Measurements from ENCODE around the gene SLC10A6.

DNA sequence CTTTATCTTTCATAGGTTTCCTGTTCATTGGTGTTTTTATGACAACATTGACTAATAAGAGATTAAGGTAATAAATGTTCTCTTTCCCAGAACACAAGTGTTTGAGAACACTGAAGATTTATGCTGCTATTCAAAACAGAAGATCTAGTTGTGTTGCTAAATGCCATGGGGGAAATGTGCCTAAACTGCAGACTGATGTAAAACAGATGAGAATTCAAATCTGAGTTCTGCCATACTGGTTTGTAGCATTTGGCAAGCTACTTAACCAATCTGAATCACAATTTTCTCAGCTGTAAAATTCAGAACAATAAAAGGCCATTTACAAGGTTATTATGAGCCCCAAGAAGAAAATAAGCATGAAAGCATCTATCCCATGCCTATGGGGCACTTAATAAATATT is 2.3 kb downstream of the SLC10A6 start:
- TF ChIP-seq EZH2phosphoT487 (IDR thresholded peaks at IDR 0.05): no peak
- TF ChIP-seq, protein P1, sequence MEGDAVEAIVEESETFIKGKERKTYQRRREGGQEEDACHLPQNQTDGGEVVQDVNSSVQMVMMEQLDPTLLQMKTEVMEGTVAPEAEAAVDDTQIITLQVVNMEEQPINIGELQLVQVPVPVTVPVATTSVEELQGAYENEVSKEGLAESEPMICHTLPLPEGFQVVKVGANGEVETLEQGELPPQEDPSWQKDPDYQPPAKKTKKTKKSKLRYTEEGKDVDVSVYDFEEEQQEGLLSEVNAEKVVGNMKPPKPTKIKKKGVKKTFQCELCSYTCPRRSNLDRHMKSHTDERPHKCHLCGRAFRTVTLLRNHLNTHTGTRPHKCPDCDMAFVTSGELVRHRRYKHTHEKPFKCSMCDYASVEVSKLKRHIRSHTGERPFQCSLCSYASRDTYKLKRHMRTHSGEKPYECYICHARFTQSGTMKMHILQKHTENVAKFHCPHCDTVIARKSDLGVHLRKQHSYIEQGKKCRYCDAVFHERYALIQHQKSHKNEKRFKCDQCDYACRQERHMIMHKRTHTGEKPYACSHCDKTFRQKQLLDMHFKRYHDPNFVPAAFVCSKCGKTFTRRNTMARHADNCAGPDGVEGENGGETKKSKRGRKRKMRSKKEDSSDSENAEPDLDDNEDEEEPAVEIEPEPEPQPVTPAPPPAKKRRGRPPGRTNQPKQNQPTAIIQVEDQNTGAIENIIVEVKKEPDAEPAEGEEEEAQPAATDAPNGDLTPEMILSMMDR (IDR thresholded peaks at IDR 0.05): no peak
- no peak for TF ChIP-seq EZH2 (IDR thresholded peaks at IDR 0.05)

Measured in neural progenitor cell (in vitro differentiated cells).